ENCODE data around the gene MEX3A.

DNA sequence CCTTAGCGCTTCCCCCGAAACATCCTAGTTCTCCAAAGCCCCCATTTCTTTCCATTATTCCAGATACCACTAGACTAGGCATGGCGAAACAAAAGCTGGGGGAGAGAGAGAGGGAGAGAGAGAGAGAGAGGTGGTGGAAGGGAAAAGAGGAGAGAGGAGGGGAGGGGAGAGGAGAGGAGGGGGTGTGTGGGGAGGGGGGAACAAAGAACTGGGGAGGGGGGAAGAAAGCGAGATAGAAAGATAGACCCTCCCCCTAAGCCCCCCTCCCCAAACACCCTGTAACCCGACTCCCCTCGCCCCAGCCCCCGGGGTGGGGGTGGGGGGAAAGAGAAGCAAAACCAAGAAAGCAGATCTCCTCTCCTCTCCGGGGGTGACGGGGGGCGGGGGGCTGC lies 352 bp downstream of the MEX3A start:
- TF ChIP-seq CTCF (conservative IDR thresholded peaks at IDR 0.05; ENCODE audit: low read depth, low read length) (no peak), EZH2 (IDR thresholded peaks at IDR 0.05; ENCODE audit: borderline replicate concordance, low read depth, low read length, poor library complexity, severe bottlenecking) (no peak)
